Hepatocyte (in vitro differentiated cells): ENCODE measurements around the gene ST8SIA5.

Experiments used
- CTCF ChIP-seq: fragments of 200-600 bp; sonication (generic); IDR thresholded peaks from 2 replicates; pipeline ENCODE4 v1.5.1; 2016; ENCODE audit warnings: antibody characterized with exemption, mild to moderate bottlenecking; ENCODE audit not compliant: poor library complexity
- EZH2 ChIP-seq: fragments of 200-600 bp; sonication (generic); IDR thresholded peaks from 2 replicates; pipeline ENCODE4 v1.6.1; 2016; ENCODE audit warnings: antibody characterized with exemption, mild to moderate bottlenecking, borderline replicate concordance
- EZH2phosphoT487 ChIP-seq: fragments of 200-600 bp; sonication (generic); IDR thresholded peaks from one replicate; pipeline ENCODE4 v1.6.1; 2018; ENCODE audit warnings: antibody characterized with exemption, mild to moderate bottlenecking, low read depth, moderate library complexity; ENCODE audit not compliant: unreplicated experiment, severe bottlenecking

- TF ChIP-seq EZH2 (no peak), CTCF (no peak), EZH2phosphoT487 (no peak)
These were observed 36.3 kb downstream of the ST8SIA5 start for GRCh38 chr18:46720521-46720920.
